Caco-2 (cell line): ENCODE measurements around the gene HNRNPM. TPM values are rescaled to one million over a fixed set of nuclear protein-coding genes. Genes with fewer than 3 reads are reported as not detected.

ENCODE experiments used
- BruUV-seq: library from RNA; stranded (reverse); fragments of 400-500 nt; replicated peaks from 2 replicates; lab custom pipeline; 2021; lab: Mats Ljungman, UMichigan
- CTCF ChIA-PET: fragments of 300-600 bp; sonication (Branson Sonifier 250); formaldehyde crosslinking; loops from one replicate; lab custom pipeline; 2022; ENCODE audit warnings: antibody characterized with exemption; lab: Charles Lee
- POLR2A ChIA-PET: fragments of 300-600 bp; sonication (Branson Sonifier 250); formaldehyde crosslinking; loops from one replicate; lab custom pipeline; 2022; ENCODE audit warnings: antibody characterized with exemption; lab: Charles Lee
- DNase-seq, 2 experiments: peaks; one replicate each; pipeline versions ENCODE4 v3.0.0 to v3.0.0-alpha.2; 2020 to 2022
- H3K27me3 ChIP-seq: replicated peaks from 2 replicates; pipeline ENCODE4 v1.6.0; 2011; ENCODE audit warnings: low read length; ENCODE audit not compliant: control insufficient read depth, insufficient read depth
- H3K36me3 ChIP-seq: 2 replicates; pipeline ENCODE4 v1.5.1; 2011; ENCODE audit warnings: low read length; ENCODE audit not compliant: control insufficient read depth, insufficient read depth
- H3K4me1 ChIP-seq: fragments of 250-450 bp; sonication (Bioruptor Pico); 2 replicates; pipeline ENCODE4 v1.5.1; 2020; ENCODE audit warnings: mild to moderate bottlenecking
- H3K4me3 ChIP-seq: 2 replicates; pipeline ENCODE4 v1.5.1; 2011; ENCODE audit warnings: low read depth, mild to moderate bottlenecking, control low read depth, low read length
- H3K9me3 ChIP-seq: fragments of 250-450 bp; sonication (Bioruptor Pico); 2 replicates; pipeline ENCODE4 v1.5.1; 2020; ENCODE audit warnings: mild to moderate bottlenecking, moderate library complexity
- H3K27ac Mint-ChIP-seq: one replicate; pipeline ENCODE4 v1.8.0; 2022; ENCODE audit warnings: mixed read lengths; ENCODE audit not compliant: unreplicated experiment
- H3K27me3 Mint-ChIP-seq: one replicate; pipeline ENCODE4 v1.8.0; 2022; ENCODE audit warnings: mixed read lengths; ENCODE audit not compliant: insufficient read depth, unreplicated experiment
- H3K36me3 Mint-ChIP-seq: one replicate; pipeline ENCODE4 v1.8.0; 2022; ENCODE audit warnings: mild to moderate bottlenecking, mixed read lengths; ENCODE audit not compliant: insufficient read depth, unreplicated experiment
- H3K4me1 Mint-ChIP-seq: one replicate; pipeline ENCODE4 v1.8.0; 2022; ENCODE audit warnings: low read depth, mixed read lengths; ENCODE audit not compliant: unreplicated experiment
- H3K4me3 Mint-ChIP-seq: one replicate; pipeline ENCODE4 v1.8.0; 2022; ENCODE audit warnings: mild to moderate bottlenecking, moderate library complexity, mixed read lengths; ENCODE audit not compliant: unreplicated experiment
- H3K9me3 Mint-ChIP-seq: one replicate; pipeline ENCODE4 v1.8.0; 2022; ENCODE audit warnings: mixed read lengths; ENCODE audit not compliant: unreplicated experiment
- intact Hi-C: fragments of 100-400 bp; cut with micrococcal nuclease; formaldehyde crosslinking; loops from one replicate; pipeline ENCODE4 v1.10.0; 2022; ENCODE audit not compliant: unreplicated experiment
- total RNA-seq: library from RNA; stranded (reverse); gene quantifications from 2 replicates; pipeline ENCODE4 v1.2.3, GENCODE V29; 2022
- TF ChIP-seq, protein P1 (sequence below), 2 experiments: fragments of 200-600 bp in 1 of 2; IDR thresholded peaks; 1 replicate in 1 of 2; 2 replicates in 1 of 2; pipeline versions ENCODE4 v1.5.1 to v1.8.0; 2011 to 2022; ENCODE audit warnings: antibody characterized with exemption in 1 of 2, control low read depth in 1 of 2, inconsistent platforms in 1 of 2, low read depth in 1 of 2, low read length in 1 of 2, mild to moderate bottlenecking in 1 of 2, moderate library complexity in 1 of 2; ENCODE audit not compliant: insufficient read depth in 1 of 2, severe bottlenecking in 1 of 2, unreplicated experiment in 1 of 2

HNRNPM gene
- total RNA-seq, 1 experiment from 2014 or later, result 271 TPM

- no TSS peak for BruUV-seq
- Histone ChIP-seq H3K9me3 (no peaks in the 10 kb centered on the region), H3K36me3 (peaks cover 2% of the 10 kb centered on the region), H3K4me3 (no peak overlapping the region), H3K27me3 (no peaks in the 10 kb centered on the region), H3K4me1 (no peaks in the 10 kb centered on the region)
- TF ChIP-seq, protein P1, sequence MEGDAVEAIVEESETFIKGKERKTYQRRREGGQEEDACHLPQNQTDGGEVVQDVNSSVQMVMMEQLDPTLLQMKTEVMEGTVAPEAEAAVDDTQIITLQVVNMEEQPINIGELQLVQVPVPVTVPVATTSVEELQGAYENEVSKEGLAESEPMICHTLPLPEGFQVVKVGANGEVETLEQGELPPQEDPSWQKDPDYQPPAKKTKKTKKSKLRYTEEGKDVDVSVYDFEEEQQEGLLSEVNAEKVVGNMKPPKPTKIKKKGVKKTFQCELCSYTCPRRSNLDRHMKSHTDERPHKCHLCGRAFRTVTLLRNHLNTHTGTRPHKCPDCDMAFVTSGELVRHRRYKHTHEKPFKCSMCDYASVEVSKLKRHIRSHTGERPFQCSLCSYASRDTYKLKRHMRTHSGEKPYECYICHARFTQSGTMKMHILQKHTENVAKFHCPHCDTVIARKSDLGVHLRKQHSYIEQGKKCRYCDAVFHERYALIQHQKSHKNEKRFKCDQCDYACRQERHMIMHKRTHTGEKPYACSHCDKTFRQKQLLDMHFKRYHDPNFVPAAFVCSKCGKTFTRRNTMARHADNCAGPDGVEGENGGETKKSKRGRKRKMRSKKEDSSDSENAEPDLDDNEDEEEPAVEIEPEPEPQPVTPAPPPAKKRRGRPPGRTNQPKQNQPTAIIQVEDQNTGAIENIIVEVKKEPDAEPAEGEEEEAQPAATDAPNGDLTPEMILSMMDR (IDR thresholded peaks at IDR 0.05; ENCODE audit: insufficient read depth in 1 of 2, low read depth in 1 of 2, low read length in 1 of 2, severe bottlenecking in 1 of 2, unreplicated experiment in 1 of 2), result no peak
- ChIA-PET POLR2A (no interaction called here), CTCF (interaction anchor here (0.6 kb wide), 1 partner anchor 129 kb away, joined by 3 read pairs; no protein-coding TSS in a partner anchor)
- H3K4me3 Mint-ChIP-seq, result no peak overlapping the region
- no peak overlapping the region for H3K27ac Mint-ChIP-seq
- H3K36me3 Mint-ChIP-seq, result peaks cover 85% of the 10 kb centered on the region
- no peaks in the 10 kb centered on the region for H3K27me3 Mint-ChIP-seq
- H3K4me1 Mint-ChIP-seq, result no peaks in the 10 kb centered on the region
- no peaks in the 10 kb centered on the region for H3K9me3 Mint-ChIP-seq
- intact Hi-C loops, result no loop called here
- no peak for DNase-seq
Measured at GRCh38 chr19:8487137-8487851, 42.5 kb downstream of the HNRNPM start.

DNA sequence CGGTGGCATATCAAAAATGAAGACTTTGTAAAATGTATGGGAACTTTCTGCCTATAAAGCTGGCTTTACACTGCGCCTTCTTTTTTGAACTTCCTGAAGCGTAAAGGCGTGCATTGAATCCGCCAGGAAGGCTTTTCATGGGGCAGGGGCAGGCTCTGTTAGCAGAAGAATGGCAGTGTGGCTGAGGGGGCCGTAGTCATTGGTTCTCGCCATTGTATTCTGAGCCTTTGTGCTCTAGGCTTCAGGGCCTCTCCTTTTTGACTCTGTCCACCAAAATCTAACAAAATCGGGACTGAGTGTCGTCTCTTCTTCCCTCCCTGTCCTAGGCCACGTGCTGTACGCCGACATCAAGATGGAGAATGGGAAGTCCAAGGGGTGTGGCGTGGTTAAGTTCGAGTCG, 43.6 kb downstream of the HNRNPM start:
- intact Hi-C loops, result no loop called here
- TF ChIP-seq, protein P1 (IDR thresholded peaks at IDR 0.05; ENCODE audit: insufficient read depth in 1 of 2, low read depth in 1 of 2, low read length in 1 of 2, severe bottlenecking in 1 of 2, unreplicated experiment in 1 of 2), result no peak
- H3K4me3 ChIP-seq, result no peak overlapping the region
- H3K36me3 ChIP-seq, result peaks cover 2% of the 10 kb centered on the region
- no peaks in the 10 kb centered on the region for H3K4me1 Mint-ChIP-seq
- H3K27me3 ChIP-seq, result no peaks in the 10 kb centered on the region
- CTCF ChIA-PET, result no interaction called here
- no peaks in the 10 kb centered on the region for H3K27me3 Mint-ChIP-seq
- no peak for DNase-seq
- no peak overlapping the region for H3K4me3 Mint-ChIP-seq
- H3K9me3 Mint-ChIP-seq, result no peaks in the 10 kb centered on the region
- no peaks in the 10 kb centered on the region for H3K4me1 ChIP-seq
- no peaks in the 10 kb centered on the region for H3K9me3 ChIP-seq
- BruUV-seq, result no TSS peak
- H3K27ac Mint-ChIP-seq, result no peak overlapping the region
- H3K36me3 Mint-ChIP-seq, result peaks cover 74% of the 10 kb centered on the region
- POLR2A ChIA-PET, result no interaction called here

DNA sequence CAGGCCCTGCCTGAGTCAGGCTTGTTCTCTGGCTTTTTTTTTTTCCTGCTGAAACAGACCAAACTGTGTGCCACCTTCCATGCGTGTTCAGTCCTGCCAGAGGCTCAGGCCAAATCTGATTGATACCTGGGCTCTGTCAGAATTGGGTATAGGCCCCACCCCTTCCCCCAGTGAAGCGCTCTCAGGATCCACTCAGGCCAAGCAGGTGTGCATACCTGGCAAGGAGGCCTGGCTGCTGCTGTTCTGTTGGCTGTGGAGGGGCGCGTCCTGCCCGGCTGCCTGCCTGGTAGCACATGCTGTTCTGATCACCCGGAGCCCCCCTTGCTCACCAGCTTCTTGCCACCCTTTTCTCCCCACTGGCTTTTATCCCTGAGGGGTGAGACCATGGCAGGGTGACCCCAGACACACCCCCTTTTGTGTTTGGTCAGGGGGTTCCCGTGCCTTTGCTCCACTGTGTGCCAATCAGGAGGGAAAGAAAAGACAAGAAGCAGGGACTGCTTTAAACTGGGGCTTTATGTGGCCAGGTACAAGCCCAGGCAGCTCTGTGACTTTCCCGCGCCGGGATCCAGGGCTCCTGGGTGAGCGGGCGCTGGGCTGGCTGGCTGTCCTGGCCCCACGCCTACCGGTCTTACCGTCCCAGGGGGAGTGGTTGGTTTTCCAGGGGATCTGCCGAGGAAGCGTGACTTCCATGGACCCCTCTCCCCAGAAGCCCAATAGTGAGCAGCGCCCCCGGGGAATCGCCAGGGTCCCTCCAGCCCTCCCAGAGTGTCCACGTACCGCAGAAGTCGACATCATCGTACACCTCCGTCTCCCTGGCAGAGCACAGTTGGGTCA, 45.0 kb downstream of the HNRNPM start:
- H3K27ac Mint-ChIP-seq, result peak overlapping the region; percentile 16
- no TSS peak for BruUV-seq
- POLR2A ChIA-PET, result no interaction called here

More for the DNA sequence above, 45.0 kb downstream of the HNRNPM start:
- H3K9me3 Mint-ChIP-seq, result no peaks in the 10 kb centered on the region
- TF ChIP-seq, protein P1 (IDR thresholded peaks at IDR 0.05; ENCODE audit: insufficient read depth in 1 of 2, low read depth in 1 of 2, low read length in 1 of 2, severe bottlenecking in 1 of 2, unreplicated experiment in 1 of 2), result no peak
- Histone ChIP-seq H3K4me3 (no peak overlapping the region), H3K9me3 (no peaks in the 10 kb centered on the region), H3K27me3 (no peaks in the 10 kb centered on the region), H3K4me1 (no peaks in the 10 kb centered on the region), H3K36me3 (peaks cover 2% of the 10 kb centered on the region)
- H3K27me3 Mint-ChIP-seq, result no peaks in the 10 kb centered on the region
- H3K36me3 Mint-ChIP-seq, result peaks cover 60% of the 10 kb centered on the region
- no peak for DNase-seq
- intact Hi-C loops, result no loop called here
- H3K4me3 Mint-ChIP-seq, result no peak overlapping the region
- no peaks in the 10 kb centered on the region for H3K4me1 Mint-ChIP-seq
- CTCF ChIA-PET, result no interaction called here
